Inflammatory macrophage treated with lipopolysaccharide for 1 hour (primary cell): ENCODE measurements around the gene C15orf40.

Experiments used
- DNase-seq, 2 donors: peaks; one replicate each; pipeline ENCODE4 v3.0.0-alpha.2; 2020 to 2022

The C15orf40 gene

DNA sequence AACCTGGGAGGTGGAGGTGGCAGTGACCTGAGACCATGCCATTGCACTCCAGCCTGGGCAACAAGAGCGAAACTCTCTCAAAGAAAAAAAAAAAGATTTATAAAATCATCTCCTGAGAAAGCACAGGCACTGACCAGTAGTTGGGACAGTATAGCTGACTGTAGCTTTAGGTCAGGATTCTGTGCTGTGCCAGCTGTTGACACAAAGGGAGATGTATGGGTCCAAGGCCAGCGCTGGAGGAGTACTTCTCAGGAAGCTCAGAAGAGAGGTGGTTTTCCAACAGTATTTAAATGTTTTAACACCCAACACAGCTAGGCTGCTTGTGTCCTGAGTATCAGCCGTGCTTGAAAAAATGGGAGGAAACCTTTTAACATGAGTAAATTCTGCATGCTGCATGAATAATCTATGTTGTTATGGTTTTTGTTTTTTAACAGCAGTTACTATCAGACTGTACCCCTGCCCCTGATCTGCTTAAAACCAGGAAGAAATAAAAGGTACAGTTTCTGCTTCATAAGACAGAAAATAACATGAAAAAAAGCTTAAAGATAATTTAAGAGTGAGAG, 18.9 kb downstream of the C15orf40 start:
- no peak for DNase-seq

DNA sequence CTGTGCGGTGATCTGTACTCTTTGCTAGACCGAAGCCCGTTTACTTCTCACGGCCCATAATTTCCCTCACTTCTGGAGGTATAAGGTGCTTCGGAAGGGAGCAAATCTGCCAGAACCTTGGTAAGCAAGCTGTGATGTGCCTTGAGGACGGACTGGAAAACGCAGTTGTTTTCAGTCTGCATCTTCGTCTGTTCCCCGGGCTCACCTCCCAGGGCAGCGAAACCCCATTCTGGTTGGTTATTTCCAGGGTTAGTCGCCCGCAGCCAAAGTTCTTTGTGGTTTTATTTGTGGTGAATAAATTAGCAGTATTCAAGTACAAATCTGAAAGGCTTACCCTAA, 25.0 kb downstream of the C15orf40 start:
- DNase-seq, result peak in 1 of 2 donors; percentile 16

DNA sequence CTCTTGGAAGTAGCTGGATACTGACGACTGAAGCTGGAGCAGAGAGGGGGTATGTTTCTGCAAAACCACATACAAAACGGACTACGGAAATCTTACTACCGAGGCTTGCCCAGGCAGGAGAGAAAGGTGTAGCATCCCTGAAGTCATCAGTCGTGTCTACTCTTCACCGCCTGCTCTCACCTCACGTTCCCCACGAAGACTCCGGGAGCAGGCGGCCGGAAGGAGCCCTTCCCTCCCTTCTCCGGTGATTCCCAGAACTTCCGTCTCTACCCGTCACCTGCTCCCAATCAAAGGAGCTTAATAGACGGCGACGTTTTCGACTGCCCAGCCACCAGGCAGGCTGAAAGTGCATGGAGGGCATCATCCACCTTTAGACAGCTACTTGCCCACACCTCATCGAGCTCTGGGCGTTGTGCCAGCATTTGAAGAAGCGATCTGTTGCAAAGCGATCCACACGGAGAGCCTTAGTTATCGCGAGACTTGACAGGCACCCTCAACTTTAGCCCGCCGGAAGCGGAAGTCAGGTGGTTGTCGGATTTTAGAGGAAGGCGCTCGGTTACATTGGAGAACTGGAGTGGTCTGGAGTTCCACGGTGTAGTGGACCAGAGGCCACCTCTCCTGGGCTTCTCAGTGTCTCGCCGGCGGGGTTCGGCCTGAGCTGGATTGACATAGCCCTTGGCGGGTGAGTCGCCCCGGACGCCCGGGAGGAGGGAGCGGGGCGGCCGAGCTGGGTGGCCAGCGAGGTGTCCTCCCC, 25.6 kb downstream of the C15orf40 start, which contains the start of gene RAMAC:
Gene RAMAC, plus strand, starts transcription at position 523 of the 754 bp plus-strand sequence. CDS start 2,809 bp downstream, outside the sequence.
- peak; percentile 93 for DNase-seq

DNA sequence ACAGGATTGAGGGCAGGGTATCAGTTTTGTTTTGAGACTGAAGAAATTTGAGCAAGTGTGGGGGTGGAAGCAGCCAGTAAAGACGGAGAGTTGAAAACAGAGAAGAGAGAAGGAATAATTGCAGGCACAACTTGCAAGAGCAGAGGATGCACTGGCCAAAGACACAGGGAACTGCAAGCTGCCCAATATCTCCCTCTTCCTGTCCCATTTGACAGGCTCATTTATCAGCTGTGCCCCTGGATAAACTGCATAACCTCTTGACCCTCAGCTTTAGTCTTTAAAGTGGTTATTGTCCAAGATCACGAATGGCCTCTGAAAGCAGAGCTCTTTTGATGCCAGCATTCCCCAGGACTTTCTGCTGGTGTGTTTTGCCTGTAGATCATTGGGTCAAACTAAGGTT, 30.5 kb downstream of the C15orf40 start:
- no peak for DNase-seq

DNA sequence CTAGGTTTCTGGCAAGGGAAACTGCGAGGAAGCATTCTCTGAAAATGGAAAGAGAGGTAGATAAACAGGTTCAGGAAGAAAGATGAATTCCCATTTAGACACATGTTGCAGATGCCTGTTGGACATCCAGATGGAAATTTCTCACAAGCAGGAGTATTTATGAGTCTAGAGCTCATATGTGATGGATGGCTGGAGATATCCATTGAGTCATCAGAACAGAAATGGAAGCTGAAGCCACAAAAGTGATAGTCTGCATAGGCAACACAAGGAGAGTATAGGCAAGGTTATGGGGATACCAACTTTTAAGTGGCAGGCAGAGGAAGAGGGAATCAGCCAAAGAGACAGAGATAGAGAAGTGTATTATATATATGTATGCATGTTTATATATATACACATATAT, 31.7 kb downstream of the C15orf40 start:
- no peak for DNase-seq

DNA sequence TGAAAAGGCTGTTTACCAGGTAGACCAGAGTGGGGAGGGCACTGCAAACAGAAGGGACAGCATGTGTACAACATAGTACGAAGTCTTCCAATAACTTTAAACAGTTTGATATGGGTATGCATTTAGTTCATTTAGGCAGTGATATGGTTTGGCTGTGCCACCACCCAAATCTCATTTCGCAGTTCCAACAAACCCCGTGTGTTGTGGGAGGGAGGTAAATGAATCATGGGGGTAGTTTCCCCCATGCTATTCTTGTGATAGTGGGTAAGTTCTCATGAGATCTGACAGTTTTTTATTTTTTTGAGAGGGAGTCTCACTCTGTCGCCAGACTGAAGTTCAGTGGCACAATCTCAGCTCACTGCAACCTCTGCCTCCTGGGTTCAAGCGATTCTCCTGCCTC, 33.0 kb downstream of the C15orf40 start:
- DNase-seq, result no peak

DNA sequence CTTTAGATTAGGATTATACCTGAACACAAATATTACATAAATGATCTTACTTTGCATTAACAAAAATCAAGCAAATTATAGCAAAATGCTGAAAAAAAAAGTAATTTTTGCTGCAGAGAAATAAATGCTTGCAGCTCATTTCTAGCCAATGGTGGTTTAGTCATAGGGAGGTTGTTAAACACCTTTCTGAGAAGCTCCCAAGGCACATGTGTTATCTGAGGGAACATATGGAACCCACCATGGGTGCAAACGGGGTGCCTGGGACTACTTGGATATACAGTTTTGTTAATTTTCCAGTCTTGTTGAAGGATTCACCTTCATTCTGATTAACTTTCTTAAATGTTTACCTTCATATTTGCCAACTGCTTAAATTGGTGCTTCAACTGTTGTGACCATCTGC, 34.4 kb downstream of the C15orf40 start:
- no peak for DNase-seq

DNA sequence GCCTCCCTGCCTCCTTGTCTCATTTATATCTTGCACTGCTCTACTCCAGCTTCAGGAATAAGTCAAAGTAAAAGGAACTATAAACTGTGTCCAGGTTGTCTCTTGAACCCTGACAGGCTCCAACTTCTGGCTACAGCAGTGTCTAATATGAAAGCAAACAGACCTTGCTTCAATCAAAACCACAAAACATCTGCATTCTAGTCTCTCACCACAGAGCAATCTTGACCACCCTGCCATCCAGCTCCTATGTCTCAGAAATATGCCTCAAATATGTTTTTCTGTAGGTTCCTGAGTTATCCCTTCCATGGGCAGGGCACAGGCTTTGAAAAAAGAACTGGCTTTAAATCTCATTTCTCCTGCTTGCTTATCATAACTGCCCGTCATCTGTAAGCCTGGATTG, 38.4 kb downstream of the C15orf40 start:
- no peak for DNase-seq

DNA sequence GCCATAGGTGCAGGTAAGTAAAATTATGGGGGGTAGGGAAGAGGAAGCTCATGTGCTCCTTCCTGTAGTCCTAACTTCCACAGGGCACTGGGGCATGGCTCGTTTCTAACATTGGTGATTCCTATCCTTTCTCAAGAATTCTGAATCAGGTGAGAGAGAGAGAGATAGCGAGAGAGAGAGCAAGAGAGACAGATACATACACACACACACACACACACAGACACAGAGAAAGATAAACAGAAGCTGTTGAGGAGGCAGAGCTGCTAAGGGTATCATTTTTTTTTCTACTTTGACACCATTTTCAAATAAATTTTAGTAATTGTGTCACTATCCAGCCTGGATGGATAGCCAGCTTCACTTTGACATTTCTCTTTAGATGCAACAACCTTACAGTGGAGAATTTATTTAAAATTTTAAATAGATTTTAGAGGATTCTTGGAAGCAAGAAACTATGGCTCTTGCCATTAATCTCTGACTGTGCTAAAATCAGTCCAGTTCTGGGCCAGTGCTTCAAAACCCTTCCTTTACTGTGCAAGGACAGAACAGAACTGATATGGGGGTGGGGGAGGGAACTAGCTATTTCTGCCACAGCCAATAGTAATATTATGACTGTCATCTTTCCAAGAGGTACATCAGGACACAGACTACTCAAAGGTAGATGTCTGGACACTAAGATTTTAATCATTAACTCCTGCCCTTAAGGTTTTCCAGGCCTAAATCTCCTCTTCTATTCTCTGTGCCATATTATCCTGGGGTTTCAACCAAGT, 40.0 kb downstream of the C15orf40 start:
- no peak for DNase-seq

DNA sequence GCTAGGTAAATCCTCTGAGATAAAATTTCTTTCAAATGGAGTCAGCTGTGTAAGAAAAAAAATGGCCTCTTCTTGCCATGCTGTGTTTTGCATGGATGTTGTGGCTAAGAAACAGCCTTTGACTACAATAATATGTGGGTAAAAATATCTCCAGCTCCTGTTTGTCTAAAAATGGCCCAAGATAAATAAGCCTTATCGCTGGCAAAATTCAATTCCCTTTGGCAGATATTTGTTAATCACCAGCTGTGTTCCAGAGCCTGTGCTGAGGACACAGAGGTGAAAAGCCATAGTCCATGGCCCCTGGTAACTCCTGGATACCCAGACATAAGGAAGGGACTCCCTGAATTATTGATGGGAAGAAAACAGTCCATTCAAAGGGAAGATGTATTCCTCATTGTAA, 40.7 kb downstream of the C15orf40 start:
- no peak for DNase-seq

DNA sequence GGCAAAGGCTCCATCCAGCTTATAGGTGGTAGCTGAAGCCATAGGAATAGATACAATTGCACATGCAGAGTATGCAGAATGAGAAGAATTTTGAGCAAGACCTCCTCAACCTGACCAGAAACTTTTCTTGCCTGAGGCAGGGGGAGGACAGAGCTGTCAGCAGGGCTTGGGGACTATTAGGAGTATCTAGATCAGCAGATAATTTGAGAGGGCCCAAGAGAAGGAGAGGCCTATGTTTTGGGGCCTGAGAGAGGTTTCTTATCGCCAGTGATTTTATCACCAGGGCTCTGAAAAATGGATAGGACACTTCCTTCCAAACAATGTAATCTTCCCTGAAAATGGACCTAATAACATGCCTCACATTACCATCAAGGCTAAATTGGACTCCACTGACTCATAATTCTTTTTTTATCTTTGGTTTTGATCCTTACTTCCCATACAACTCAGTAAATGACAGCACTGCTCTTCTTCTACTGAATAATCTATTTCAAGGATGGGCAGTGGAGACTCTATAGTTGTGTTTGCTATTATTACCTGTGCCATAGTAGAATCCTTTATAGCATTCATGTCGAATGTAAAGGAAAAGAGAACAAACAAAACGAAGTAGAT, 41.3 kb downstream of the C15orf40 start:
- DNase-seq, result no peak

DNA sequence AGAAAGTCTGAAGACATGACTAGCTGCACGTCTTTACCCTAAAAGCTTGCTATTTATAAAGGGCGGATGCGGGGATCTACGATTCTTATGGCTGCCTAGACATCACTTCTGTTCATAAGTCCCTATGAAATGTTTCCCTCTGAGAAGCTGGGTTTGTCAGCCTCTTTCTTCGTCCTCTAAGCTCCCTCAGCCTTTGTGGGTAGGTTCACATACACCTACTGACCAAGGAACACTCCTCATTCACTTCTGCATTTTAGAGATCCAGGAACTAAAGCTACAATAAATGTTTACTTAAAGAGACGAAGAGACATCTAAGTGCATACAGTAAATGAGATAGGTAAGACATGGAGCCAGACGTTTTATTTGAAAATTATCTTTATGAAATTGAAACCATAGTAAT, 42.1 kb downstream of the C15orf40 start:
- DNase-seq, result no peak

DNA sequence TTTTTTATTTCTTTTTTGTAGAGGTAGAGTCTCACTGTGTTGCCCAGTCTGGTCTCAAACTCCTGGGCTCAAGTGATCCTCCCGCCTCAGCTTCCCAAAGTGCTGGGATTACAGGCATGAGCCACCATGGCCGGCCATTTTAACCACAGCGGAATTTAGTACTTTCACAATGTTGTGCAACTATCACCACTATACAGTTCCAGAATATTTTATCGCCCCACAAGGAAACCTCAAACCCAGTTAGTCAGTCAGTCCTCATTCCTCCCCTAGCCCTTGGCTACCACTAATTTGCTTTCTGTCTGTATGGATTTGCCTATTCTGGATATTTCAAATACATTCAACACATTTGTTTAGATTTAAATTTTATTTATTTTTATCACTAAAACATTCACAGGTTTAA, 43.4 kb downstream of the C15orf40 start:
- DNase-seq, result peak; percentile 18 to 50

DNA sequence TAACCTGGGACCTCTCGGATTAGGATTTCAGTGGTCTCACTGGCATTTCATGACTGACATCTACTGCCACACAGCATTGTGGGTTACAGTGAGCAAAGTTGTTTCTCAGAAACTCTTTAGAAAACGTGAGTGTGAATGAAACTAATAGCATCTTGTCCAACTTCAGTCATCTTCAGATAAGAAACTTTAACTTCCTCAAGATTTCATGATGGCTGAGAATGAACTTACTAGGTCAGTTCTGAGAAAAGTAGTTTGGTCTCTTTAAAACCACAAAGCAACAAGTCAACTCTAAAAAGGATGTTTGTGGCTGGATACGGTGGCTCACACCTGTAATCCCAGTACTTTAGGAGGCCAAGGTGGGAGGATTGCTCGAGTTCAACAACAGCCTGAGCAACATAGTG, 44.8 kb downstream of the C15orf40 start:
- no peak for DNase-seq

DNA sequence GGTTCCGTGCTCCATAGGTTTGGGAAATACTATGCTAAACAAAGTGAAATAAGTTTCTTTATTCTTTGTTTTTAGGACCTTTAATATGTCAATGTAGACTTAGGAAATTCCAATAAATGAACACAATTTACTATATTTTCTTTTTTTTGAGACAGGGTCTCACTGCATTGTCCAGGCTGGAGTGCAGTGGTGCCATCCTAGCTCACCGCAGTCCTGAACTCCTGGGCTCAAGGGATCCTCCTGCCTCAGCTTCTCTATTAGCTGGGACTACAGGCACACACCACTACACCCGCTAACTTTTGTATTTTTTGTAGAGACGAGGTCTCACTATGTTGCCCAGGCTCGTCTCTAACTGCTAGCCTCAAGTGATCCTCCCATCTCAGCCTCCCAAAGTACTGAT, 46.5 kb downstream of the C15orf40 start:
- no peak for DNase-seq

DNA sequence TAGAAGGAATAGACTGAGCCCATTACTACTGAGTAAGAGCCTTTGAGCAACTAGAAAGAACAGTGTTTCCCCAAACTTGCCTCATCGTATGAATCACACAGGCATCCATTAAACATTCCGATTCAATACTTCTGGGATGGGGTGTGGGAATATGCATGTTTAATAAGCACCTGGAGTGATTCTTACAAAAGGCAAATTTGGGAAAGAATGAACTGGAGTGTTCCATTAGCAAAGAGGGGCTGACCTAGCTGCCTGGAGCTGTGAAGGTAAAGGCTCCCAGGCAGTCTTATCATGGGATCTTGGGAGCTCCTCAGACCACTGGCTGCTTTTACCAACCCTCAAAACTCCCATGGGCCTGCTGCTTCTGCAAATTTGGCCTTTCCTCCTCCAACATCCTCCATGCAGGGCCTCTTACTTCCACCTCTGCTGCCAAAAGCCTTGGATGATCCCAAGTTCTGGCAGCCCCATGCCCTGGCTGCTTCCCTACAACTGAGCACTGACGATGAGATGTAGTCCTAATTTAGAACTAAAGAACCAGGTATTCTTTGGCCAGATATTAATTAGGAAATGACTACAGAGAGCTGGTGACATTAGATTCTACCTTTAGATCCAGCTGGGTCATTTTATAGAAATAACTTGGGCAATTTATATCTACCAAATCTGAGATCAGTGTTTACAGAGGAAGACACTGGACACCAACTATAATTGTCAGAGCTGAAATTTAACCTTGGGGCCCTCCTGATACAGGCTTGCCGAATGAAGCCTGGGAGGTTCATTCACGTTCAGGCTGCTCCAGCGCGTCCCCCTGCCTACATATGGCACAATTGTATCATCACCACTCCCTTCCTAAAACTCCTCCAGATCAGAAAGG, 47.7 kb downstream of the C15orf40 start:
- DNase-seq, result no peak

DNA sequence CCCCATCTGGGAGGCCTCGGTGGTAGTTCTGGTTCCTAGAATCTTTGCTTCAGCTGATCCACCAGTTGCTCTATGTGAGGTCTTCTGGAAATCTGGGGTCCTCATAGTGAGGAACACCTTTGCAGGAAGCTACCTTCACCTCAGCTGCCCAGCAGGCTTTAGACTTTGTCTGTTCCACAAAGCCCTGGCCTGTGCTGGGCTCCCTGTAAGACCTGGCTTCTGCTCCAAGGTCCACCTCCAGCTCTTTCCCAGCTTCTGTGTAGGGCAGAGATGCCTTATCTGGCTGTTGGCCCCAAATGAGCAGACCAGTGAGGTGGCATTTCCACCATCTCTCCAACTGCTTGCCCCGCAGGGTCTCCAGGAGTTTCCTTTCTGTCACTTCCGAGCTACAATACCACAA, 50.7 kb downstream of the C15orf40 start:
- DNase-seq, result no peak

DNA sequence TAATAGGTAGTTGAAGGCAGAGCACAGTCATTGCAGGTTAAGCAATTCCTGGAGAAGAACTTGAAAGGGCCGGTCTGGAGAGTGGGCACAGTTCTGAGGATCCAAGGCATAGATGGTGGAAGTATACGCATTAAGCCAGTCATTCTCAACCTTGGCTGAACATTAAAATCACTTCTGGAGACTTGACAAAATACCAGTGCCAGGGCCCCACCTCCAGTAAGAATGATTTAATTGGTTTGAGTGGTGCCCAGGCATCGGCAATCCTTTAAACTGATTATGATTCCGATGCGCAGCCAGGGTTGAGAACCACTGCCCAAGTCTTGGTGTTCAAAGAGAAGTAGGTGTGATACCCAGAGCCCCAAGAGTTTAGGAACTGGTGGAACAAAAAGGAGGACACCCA, 52.0 kb downstream of the C15orf40 start:
- no peak for DNase-seq

DNA sequence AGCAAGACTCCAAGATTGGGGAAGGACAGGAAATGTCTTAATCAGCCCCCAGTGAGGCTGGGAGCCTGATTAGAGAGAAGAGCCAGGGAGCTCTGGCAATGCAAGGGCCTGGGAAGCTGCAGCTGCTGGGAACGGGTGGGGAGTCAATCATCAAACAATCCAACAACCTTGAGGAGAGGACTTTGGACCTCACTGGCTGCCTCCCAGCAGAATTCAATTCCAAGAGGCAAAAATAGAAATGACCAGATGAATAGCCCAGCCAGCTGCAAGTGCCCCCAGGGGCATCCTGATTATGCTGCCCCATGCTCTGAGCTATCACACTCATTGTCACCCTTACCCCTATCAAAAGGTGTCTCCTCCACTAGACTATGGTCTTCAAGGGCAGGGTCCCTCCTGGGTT, 52.8 kb downstream of the C15orf40 start:
- no peak for DNase-seq

DNA sequence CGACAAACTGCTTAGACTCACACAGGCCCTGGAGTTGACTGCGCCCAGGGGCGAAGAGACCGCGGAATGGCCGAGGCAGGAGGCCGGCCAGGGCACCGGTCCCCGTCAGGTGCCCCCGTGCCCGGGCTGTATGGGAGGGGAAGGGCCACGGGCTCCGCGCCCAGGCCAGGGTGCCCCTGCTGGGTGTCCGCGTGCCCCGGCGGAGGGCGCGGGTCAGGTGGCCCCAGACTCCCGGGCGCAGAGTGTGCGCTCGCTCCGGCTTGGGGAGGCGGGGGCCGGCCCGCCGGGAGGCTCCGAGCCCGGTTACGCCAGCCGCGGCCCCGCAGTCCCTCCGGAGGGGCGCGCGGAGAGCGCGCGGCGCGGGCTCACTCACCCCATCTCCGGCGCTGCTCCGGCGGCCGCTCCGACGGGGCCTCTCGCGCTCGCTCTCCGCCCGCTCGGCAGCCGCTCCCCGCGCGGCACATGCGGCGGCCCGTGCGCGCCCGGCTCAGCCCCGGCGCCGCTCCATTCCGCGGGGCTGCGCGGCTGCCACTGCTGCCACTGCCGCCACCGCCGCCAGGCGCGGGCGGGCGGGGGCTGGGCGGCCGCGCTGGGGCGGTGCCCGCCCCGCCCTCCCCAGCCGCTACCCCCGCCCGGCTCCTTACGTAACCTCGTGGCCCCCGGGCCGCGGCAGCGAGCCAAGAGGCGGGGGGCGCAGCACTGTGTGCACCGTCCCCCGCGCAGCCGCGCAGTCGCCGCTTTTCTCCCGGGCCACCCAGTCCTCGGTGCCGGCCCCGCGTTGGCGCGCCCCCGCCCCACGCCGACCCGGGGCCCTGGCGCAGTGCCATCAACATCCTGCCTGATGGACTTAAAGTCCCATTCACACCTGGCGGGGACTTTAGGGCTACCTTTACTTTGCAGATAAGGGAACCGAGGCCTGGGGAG, 59.0 kb downstream of the C15orf40 start, which contains the start of gene HOMER2:
Gene HOMER2, minus strand, starts transcription at position 563 of the 924 bp plus-strand sequence. Its CDS starts 185 bp downstream, at position 378.
- DNase-seq, result no peak

DNA sequence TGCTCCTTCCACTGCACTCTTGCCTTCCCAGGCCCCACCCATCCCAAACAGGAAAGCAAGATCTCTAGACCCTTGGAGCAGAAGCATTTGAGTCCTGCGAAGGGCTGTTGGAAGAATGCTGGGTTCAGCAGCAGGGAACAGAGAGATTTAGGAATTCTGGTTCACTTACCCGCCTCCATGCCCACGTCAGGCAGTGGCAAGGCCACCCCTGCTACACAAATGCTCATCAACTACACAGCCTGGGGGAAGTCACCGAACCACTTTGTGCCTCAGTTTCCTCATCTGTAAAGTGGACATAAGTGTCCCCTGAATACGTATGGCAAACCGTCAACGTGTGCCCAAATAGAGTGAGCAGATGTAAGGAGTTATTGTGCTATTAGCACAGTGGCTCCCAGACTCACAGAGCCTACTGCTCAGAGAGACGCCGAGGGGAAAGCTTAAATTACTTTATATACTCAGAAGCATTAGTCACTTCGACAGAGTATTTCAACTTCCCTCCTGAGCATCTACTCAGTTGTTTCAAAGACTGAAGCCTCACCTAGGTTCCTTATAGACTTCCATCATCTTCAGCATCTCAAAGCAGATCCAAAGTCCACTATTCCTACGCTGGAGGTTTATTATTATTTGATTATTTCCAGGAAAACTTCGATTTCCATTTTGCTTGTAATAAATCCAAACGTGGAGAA, 59.8 kb downstream of the C15orf40 start:
- DNase-seq, result no peak
